HT1080 (cell line): ENCODE data around the gene LRCH3. TPM values are rescaled to one million over a fixed set of nuclear protein-coding genes. Genes with fewer than 3 reads are reported as not detected.

Experiments
- DNase-seq: peaks from one replicate; pipeline ENCODE4 v3.0.0-alpha.2; 2015; ENCODE audit warnings: low read depth
- polyA plus RNA-seq, 2 experiments: library from polyadenylated mRNA; depleted of rRNA; stranded (reverse); fragments of >200 nt; gene quantifications; 2 replicates each; pipeline ENCODE4 v1.2.3, GENCODE V29; 2015
- total RNA-seq: library from RNA; depleted of rRNA; stranded (reverse); fragments of >200 nt; shearing (Covaris generic); gene quantifications from 2 replicates; pipeline ENCODE4 v1.2.3, GENCODE V29; 2014; rRNA removed

The LRCH3 gene
- total RNA-seq, result 48.6 and 63.4 TPM in 2 replicates
- 33.6 and 35.1 TPM in 2 replicates for polyA plus RNA-seq (2015; cell fraction: cytosol; rRNA removed)
- polyA plus RNA-seq (2015; cell fraction: nucleus; rRNA removed), result 83.0 and 85.6 TPM in 2 replicates

GRCh38 chr3:197791113-197791891 lies at the start of gene LRCH3:
Gene LRCH3, plus strand, starts transcription at chr3:197791254. Its CDS starts 25 bp downstream, at chr3:197791279.
- peak; percentile 81 for DNase-seq

GRCh38 chr3:197742787-197743186 lies 48.3 kb upstream of the LRCH3 start:
- DNase-seq, result no peak

- DNase-seq, result no peak
Measured at GRCh38 chr3:197746209-197746608, 44.8 kb upstream of the LRCH3 start.

- DNase-seq, result peak; percentile 26
Measured at GRCh38 chr3:197746801-197747237, 44.2 kb upstream of the LRCH3 start.

GRCh38 chr3:197748597-197749314 lies 42.3 kb upstream of the LRCH3 start:
- DNase-seq, result no peak

- DNase-seq, result no peak
Measured at GRCh38 chr3:197749315-197749600, 41.8 kb upstream of the LRCH3 start.

GRCh38 chr3:197749601-197750395 lies 41.3 kb upstream of the LRCH3 start, which contains the start of gene FYTTD1:
Gene FYTTD1, plus strand, starts transcription at chr3:197749883. Its CDS starts 89 bp downstream, at chr3:197749972.
- peak; percentile 86 for DNase-seq

- DNase-seq, result peak; percentile 65
Measured at GRCh38 chr3:197750396-197750831, 40.6 kb upstream of the LRCH3 start.

GRCh38 chr3:197750858-197751737 lies 40.0 kb upstream of the LRCH3 start:
- peak; percentile 66 for DNase-seq

- no peak for DNase-seq
Measured at GRCh38 chr3:197752107-197752506, 38.9 kb upstream of the LRCH3 start.

GRCh38 chr3:197753263-197753662 lies 37.8 kb upstream of the LRCH3 start:
- DNase-seq, result no peak

GRCh38 chr3:197756704-197757103 lies 34.4 kb upstream of the LRCH3 start:
- DNase-seq, result no peak

GRCh38 chr3:197758512-197758911 lies 32.5 kb upstream of the LRCH3 start:
- DNase-seq, result no peak

GRCh38 chr3:197761784-197762183 lies 29.3 kb upstream of the LRCH3 start:
- no peak for DNase-seq

GRCh38 chr3:197775317-197775716 lies 15.7 kb upstream of the LRCH3 start:
- DNase-seq, result no peak

- DNase-seq, result no peak
Measured at GRCh38 chr3:197782230-197782629, 8.8 kb upstream of the LRCH3 start.

GRCh38 chr3:197784019-197784585 lies 7.0 kb upstream of the LRCH3 start:
- DNase-seq, result no peak

- no peak for DNase-seq
Measured at GRCh38 chr3:197787412-197787811, 3.6 kb upstream of the LRCH3 start.

- no peak for DNase-seq
Measured at GRCh38 chr3:197789309-197789708, 1.7 kb upstream of the LRCH3 start.

- no peak for DNase-seq
Measured at GRCh38 chr3:197790033-197790432, 1.0 kb upstream of the LRCH3 start.
